Activated T-helper 17 cell treated with anti-CD3 and anti-CD28 coated beads, Interleukin-2, amount 50 U/mL, for 72 hours (primary cell): ENCODE data around the gene UPK1A. TPM values are rescaled to one million over a fixed set of nuclear protein-coding genes. Genes with fewer than 3 reads are reported as not detected.
"Not testable (repeated sequence)": the region's sequence is repeated elsewhere in the genome, so short reads cannot be mapped to it uniquely, and the experiment has no call there.

Source experiments
- ATAC-seq: fragments of 150-1000 bp; cut with Tn5 transposase; replicated peaks from 2 replicates; pipeline ENCODE4 v1.10.0; 2021; ENCODE audit warnings: mild to moderate bottlenecking, moderate library complexity
- H3K27ac Mint-ChIP-seq: one replicate; pipeline ENCODE4 v1.8.0; 2022; ENCODE audit warnings: mixed read lengths
- H3K27me3 Mint-ChIP-seq: one replicate; pipeline ENCODE4 v1.8.0; 2022; ENCODE audit warnings: mixed read lengths
- H3K36me3 Mint-ChIP-seq: one replicate; pipeline ENCODE4 v1.8.0; 2022; ENCODE audit warnings: low read depth, mild to moderate bottlenecking, mixed read lengths
- H3K4me1 Mint-ChIP-seq: one replicate; pipeline ENCODE4 v1.8.0; 2022; ENCODE audit warnings: mixed read lengths
- H3K4me3 Mint-ChIP-seq: one replicate; pipeline ENCODE4 v1.8.0; 2022; ENCODE audit warnings: mild to moderate bottlenecking, mixed read lengths
- H3K9me3 Mint-ChIP-seq: one replicate; pipeline ENCODE4 v1.8.0; 2022; ENCODE audit warnings: mixed read lengths
- total RNA-seq, 2 donors: library from RNA; stranded (reverse); gene quantifications; one replicate each; pipeline ENCODE4 v1.2.3, GENCODE V29; 2022

Gene UPK1A
- total RNA-seq, 2 donors from 2014 or later = 0.73 to 8.0 TPM

DNA sequence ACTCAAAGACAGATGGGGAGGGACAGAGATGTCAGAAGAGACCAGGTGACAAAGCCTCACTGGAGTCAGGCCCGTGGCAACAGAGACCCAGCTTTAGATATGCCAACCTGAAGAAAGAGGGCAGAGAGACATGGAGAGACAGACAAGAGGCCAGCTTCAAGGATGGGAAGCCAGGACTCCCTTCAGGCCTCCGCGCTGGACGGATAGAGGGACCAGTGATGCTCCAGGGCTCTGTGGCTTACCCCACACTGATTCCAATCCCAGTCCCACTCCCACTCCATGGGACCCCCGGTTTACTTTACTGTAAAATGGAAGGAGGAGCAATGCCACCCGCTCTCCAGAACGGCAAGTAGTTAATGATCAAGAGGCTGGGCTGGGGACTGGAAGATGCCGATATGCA, 26.5 kb upstream of the UPK1A start:
- Mint-ChIP-seq H3K4me3 (no peak overlapping the region), H3K27ac (no peak overlapping the region), H3K4me1 (peaks cover under 1% of the 10 kb centered on the region), H3K36me3 (peaks cover 35% of the 10 kb centered on the region), H3K9me3 (no peaks in the 10 kb centered on the region), H3K27me3 (no peaks in the 10 kb centered on the region)
- no peak for ATAC-seq

DNA sequence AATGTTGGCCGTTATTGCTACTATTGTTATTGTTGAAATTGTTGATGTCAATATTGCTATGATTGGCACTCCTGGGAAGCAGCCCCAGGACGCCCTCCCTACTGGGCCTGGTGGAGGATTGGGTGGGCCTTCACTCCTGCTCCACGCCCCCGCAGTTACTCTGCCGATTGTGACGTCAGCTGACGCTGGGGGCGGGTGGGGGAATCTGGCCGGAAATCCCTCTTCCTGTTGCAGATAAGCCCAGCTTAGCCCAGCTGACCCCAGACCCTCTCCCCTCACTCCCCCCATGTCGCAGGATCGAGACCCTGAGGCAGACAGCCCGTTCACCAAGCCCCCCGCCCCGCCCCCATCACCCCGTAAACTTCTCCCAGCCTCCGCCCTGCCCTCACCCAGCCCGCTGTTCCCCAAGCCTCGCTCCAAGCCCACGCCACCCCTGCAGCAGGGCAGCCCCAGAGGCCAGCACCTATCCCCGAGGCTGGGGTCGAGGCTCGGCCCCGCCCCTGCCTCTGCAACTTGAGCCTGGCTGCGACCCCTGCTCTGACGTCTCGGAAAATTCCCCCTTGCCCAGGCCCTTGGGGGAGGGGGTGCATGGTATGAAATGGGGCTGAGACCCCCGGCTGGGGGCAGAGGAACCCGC, 24.7 kb upstream of the UPK1A start, which contains the start of gene ETV2:
Gene ETV2, plus strand, starts transcription at position 231 of the 637 bp plus-strand sequence. CDS start 716 bp downstream, outside the sequence.
- no peak for ATAC-seq
- H3K4me3 Mint-ChIP-seq = peak within 1 kb of the TSS; percentile 83
- peaks cover 17% of the 10 kb centered on the region for H3K36me3 Mint-ChIP-seq
- no peaks in the 10 kb centered on the region for H3K27me3 Mint-ChIP-seq
- peaks cover 6% of the 10 kb centered on the region for H3K4me1 Mint-ChIP-seq
- no peaks in the 10 kb centered on the region for H3K9me3 Mint-ChIP-seq
- no peak within 1 kb of the TSS for H3K27ac Mint-ChIP-seq

- no peaks in the 10 kb centered on the region for H3K9me3 Mint-ChIP-seq
- peaks cover 10% of the 10 kb centered on the region for H3K36me3 Mint-ChIP-seq
- no peak for ATAC-seq
- peaks cover 6% of the 10 kb centered on the region for H3K4me1 Mint-ChIP-seq
- no peaks in the 10 kb centered on the region for H3K27me3 Mint-ChIP-seq
- H3K27ac Mint-ChIP-seq = no peak overlapping the region
- peak overlapping the region; percentile 83 for H3K4me3 Mint-ChIP-seq
These were observed 24.0 kb upstream of the UPK1A start for GRCh38 chr19:35642312-35642711.

DNA sequence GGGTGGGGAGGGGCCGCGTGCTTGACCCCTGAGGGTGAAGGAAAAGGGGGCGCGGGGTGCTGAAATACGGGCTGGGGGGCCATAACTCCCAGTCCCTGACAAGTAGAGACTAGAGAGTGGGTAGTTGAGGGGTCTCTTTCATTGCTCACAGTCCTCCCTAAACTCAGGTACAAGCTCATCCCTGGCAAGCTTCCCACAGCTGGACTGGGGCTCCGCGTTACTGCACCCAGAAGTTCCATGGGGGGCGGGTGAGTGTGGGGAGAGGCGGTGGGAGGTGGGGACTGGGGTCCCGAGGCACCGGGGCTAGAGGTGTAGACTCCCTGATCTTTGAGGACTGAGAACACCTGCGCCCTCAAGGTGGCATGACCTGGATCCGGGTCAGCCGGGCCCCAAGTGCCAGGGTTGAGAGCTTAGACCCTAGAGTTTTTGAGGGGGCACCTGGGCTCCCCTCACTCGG, 23.5 kb upstream of the UPK1A start:
- Mint-ChIP-seq H3K4me3 (peak overlapping the region; percentile 83), H3K4me1 (peaks cover 6% of the 10 kb centered on the region), H3K27ac (no peak overlapping the region), H3K9me3 (no peaks in the 10 kb centered on the region), H3K36me3 (peaks cover 6% of the 10 kb centered on the region), H3K27me3 (no peaks in the 10 kb centered on the region)
- no peak for ATAC-seq

GRCh38 chr19:35643255-35644205, 22.8 kb upstream of the UPK1A start:
- H3K9me3 Mint-ChIP-seq = no peaks in the 10 kb centered on the region
- ATAC-seq = peak; percentile 57
- H3K4me3 Mint-ChIP-seq = peak overlapping the region; percentile 83
- H3K4me1 Mint-ChIP-seq = peaks cover 6% of the 10 kb centered on the region
- no peaks in the 10 kb centered on the region for H3K27me3 Mint-ChIP-seq
- peaks cover 6% of the 10 kb centered on the region for H3K36me3 Mint-ChIP-seq
- H3K27ac Mint-ChIP-seq = peak overlapping the region; percentile 39

DNA sequence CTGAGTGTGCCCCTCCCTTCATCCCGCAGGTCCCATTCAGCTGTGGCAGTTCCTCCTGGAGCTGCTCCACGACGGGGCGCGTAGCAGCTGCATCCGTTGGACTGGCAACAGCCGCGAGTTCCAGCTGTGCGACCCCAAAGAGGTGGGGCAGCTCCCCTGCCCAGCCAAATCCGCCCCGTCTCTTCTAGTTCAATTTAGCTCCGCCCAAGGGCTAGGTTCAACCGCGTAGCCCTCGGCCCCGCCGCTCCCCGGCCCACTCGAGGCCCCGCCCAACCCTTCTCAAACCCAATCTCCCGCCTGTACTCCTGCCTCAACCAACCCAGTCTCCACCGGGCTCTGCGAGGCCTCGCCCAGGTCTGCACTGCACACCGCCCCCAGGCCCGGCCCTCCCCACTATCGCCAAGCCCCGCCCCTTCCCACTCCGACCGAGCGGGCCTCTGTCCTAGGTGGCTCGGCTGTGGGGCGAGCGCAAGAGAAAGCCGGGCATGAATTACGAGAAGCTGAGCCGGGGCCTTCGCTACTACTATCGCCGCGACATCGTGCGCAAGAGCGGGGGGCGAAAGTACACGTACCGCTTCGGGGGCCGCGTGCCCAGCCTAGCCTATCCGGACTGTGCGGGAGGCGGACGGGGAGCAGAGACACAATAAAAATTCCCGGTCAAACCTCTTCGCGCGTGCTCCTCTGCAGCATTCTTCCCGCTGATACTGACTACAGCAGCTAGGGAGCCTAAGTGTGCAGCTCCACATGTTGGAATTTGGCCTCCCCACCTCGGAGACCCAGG, 21.9 kb upstream of the UPK1A start:
- Mint-ChIP-seq H3K4me1 (peaks cover 6% of the 10 kb centered on the region), H3K9me3 (no peaks in the 10 kb centered on the region), H3K36me3 (peaks cover 14% of the 10 kb centered on the region), H3K27me3 (no peaks in the 10 kb centered on the region), H3K27ac (peak overlapping the region; percentile 39), H3K4me3 (peak overlapping the region; percentile 83)
- peak; percentile 84 for ATAC-seq

- Mint-ChIP-seq H3K36me3 (peaks cover 19% of the 10 kb centered on the region), H3K4me1 (peaks cover 6% of the 10 kb centered on the region), H3K27ac (peak overlapping the region; percentile 39), H3K9me3 (no peaks in the 10 kb centered on the region), H3K27me3 (no peaks in the 10 kb centered on the region), H3K4me3 (peak overlapping the region; percentile 83)
- peak; percentile 25 for ATAC-seq
These were observed 21.2 kb upstream of the UPK1A start for GRCh38 chr19:35644987-35645679.

DNA sequence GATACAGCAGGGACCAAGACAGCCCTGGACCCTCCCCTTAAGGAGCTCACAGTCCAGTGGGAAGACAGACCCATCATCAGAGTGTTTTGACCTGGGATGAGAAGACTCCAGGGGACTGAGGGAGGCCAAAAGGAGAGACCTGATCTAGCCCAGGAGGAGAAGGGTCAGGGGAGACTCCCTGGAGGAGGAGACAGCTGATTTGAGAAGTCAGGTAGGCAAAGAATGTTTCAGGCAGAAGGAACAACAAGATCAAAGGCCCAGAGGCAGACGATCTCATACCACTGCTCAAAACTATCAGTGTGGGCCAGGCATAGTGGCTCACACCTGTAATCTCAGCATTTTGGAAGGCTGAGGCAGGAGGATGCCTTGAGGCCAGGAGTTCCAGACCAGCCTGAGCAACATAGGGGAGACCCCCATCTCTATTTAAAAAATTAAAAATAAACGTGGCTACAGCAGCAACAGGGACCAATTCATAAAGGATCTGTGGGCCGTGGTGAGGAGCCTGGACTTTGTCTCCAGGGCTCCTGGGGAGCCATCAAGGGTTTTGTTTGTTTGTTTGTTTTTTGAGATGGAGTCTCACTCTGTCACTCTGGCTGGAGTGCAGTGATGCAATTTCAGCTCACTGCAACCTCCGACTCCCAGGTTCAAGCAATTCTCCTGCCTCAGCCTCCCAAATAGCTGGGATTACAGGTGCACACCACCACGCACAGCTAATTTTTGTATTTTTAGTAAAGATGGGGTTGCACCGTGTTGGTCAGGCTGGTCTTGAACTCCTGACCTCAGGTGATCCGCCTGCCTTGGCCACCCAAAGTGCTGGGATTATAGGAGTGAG, 20.4 kb upstream of the UPK1A start:
- no peak for ATAC-seq
- Mint-ChIP-seq H3K4me1 (peaks cover 6% of the 10 kb centered on the region), H3K4me3 (peak overlapping the region; percentile 83), H3K27ac (no peak overlapping the region), H3K27me3 (no peaks in the 10 kb centered on the region), H3K36me3 (peaks cover 24% of the 10 kb centered on the region), H3K9me3 (no peaks in the 10 kb centered on the region)

- peak within 1 kb of the TSS; percentile 95 for H3K27ac Mint-ChIP-seq
- no peaks in the 10 kb centered on the region for H3K9me3 Mint-ChIP-seq
- H3K36me3 Mint-ChIP-seq = peaks cover 48% of the 10 kb centered on the region
- peak; percentile 73 for ATAC-seq
- peak within 1 kb of the TSS; percentile 95 for H3K4me3 Mint-ChIP-seq
- H3K4me1 Mint-ChIP-seq = peaks cover 6% of the 10 kb centered on the region
- H3K27me3 Mint-ChIP-seq = no peaks in the 10 kb centered on the region
These were observed 18.0 kb upstream of the UPK1A start, which contains the start of gene COX6B1 for GRCh38 chr19:35648017-35648961. TSS of gene COX6B1 (plus strand) at chr19:35648323. CDS start at chr19:35651244, 2,921 bp downstream.

DNA sequence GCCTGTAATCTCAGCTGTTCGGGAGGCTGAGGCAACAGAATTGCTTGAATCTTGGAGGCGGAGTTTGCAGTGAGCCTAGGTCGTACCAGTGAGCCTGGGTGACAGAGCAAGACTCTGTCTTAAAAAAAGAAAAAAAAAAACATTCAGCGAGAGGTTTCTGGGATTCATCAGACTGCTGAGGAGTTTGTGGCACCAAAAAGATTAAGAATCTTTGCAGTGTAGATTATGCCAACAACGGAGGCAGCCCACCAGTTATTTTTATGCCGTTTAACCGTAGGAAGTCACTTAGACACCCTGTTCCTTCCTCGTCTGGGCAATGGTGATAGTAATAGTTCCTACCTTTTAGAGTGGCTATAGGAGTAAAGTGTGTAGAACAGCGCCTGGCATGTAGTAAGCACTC, 15.7 kb upstream of the UPK1A start:
- Mint-ChIP-seq H3K4me3 (no peak overlapping the region), H3K27me3 (no peaks in the 10 kb centered on the region), H3K36me3 (peaks cover 71% of the 10 kb centered on the region), H3K27ac (no peak overlapping the region), H3K9me3 (no peaks in the 10 kb centered on the region), H3K4me1 (peaks cover 3% of the 10 kb centered on the region)
- ATAC-seq = no peak

GRCh38 chr19:35654828-35655227, 11.5 kb upstream of the UPK1A start:
- H3K27ac Mint-ChIP-seq, H3K27me3 Mint-ChIP-seq, ATAC-seq, H3K4me3 Mint-ChIP-seq, H3K9me3 Mint-ChIP-seq: not testable (repeated sequence)
- peaks cover 97% of the 10 kb centered on the region for H3K36me3 Mint-ChIP-seq
- peaks cover 10% of the 10 kb centered on the region for H3K4me1 Mint-ChIP-seq

- Mint-ChIP-seq H3K4me1 (peaks cover 10% of the 10 kb centered on the region), H3K36me3 (peaks cover 100% of the 10 kb centered on the region), H3K27me3 (no peaks in the 10 kb centered on the region), H3K9me3 (no peaks in the 10 kb centered on the region), H3K4me3 (no peak overlapping the region), H3K27ac (peak overlapping the region; percentile 66)
- no peak for ATAC-seq
These were observed 10.7 kb upstream of the UPK1A start for GRCh38 chr19:35655600-35655999.
